Ovary (tissue), 9 donors: ENCODE measurements around the gene ARMC2. TPM values are rescaled to one million over a fixed set of nuclear protein-coding genes. Genes with fewer than 3 reads are reported as not detected.

Experiments used
- DNase-seq, 5 donors: peaks; one replicate each; pipeline ENCODE4 v3.0.0-alpha.2; 2019 to 2020
- H3K27ac ChIP-seq, 2 donors: fragments of 200-600 bp; one replicate each; pipeline versions ENCODE4 v1.5.1 to v1.8.0; 2019 to 2022
- H3K27me3 ChIP-seq: fragments of 200-600 bp; one replicate; pipeline ENCODE4 v1.8.0; 2022
- H3K36me3 ChIP-seq: fragments of 200-600 bp; sonication (generic); one replicate; pipeline ENCODE4 v1.5.1; 2019
- H3K4me1 ChIP-seq: one replicate; pipeline ENCODE4 v1.8.1; 2013; ENCODE audit warnings: mild to moderate bottlenecking, moderate library complexity; ENCODE audit not compliant: insufficient read depth
- H3K4me3 ChIP-seq: fragments of 200-600 bp; sonication (generic); one replicate; pipeline ENCODE4 v1.5.1; 2017
- H3K9me3 ChIP-seq, 2 donors: fragments of 200-600 bp in 1 of 2; sonication (generic) in 1 of 2; one replicate each; pipeline versions ENCODE4 v1.5.1 to v1.8.1; 2013 to 2019; ENCODE audit warnings: mild to moderate bottlenecking in 1 of 2, moderate library complexity in 1 of 2
- EP300 ChIP-seq: sonication (generic); formaldehyde crosslinking; IDR thresholded peaks from one replicate; pipeline ENCODE4 v1.6.1; 2017; ENCODE audit warnings: antibody characterized with exemption
- POLR2A ChIP-seq: fragments of 450-650 bp; IDR thresholded peaks from one replicate; pipeline ENCODE4 v1.6.1; 2017; ENCODE audit warnings: antibody characterized with exemption, mild to moderate bottlenecking, moderate library complexity
- WGBS, 3 donors: extraction: QIAGEN DNeasy Blood & Tissue Kit in 1 of 3; methylation state at CpG; one replicate each; pipeline versions ENCODE4 v1.1.5 to v1.1.7; 2013 to 2017; 5-methylcytosine and 5-hydroxymethylcytosine counted together
- intact Hi-C, 4 donors: fragments of 100-400 bp; cut with DNase I; formaldehyde crosslinking; loops; one replicate each; pipeline versions ENCODE4 v1.11.0 to v1.15.1; 2022 to 2023
- polyA plus RNA-seq, 2 donors: library from polyadenylated mRNA; stranded (reverse); fragments of 200-250 nt in 1 of 2; fragments of 350-450 nt in 1 of 2; fragmentation: Illumina TruSeq in 1 of 2; extraction: RNeasy Lipid Tissue Mini Kit (QIAGEN cat#74804) in 1 of 2; gene quantifications; one replicate each; pipeline ENCODE4 v1.2.3, GENCODE V29; 2013 to 2014
- total RNA-seq, 7 donors: library from RNA; depleted of rRNA in 2 of 7; stranded (reverse); fragments of >200 nt in 2 of 7; fragmentation: NEBNext Ultra II Directional in 3 of 7; extraction: Animal tissue kit (Norgen Biotek cat#: 25700) in 3 of 7; gene quantifications; one replicate each; pipeline versions ENCODE4 v1.1.0 to v1.2.4, GENCODE V29; 2016 to 2023
- TF ChIP-seq, protein P1 (sequence below), 3 donors: fragments of 450-650 bp in 2 of 3; fragments of 200-600 bp in 1 of 3; IDR thresholded peaks; one replicate each; pipeline versions ENCODE4 v1.5.1 to v1.8.0; 2016 to 2022; ENCODE audit warnings: antibody characterized with exemption in 3 of 3, mild to moderate bottlenecking in 1 of 3
- donor health status: DM: no; HTN: no; CAD: no; lungs with moderate emphysema.
- donor health status: DM: no; HTN: no; CAD: no.
- donor health status: Bipolar disorder and iron deficiency.
- donor health status: DM: yes; HTN: yes; CAD: no.
- donor health status: DM: no; HTN: no; CAD: no.
- donor health status: DM: yes; HTN: yes; CAD: no.

ARMC2 gene
- total and polyA plus RNA-seq, 9 donors, result 3.2 to 14.7 (median 9.2) TPM

DNA sequence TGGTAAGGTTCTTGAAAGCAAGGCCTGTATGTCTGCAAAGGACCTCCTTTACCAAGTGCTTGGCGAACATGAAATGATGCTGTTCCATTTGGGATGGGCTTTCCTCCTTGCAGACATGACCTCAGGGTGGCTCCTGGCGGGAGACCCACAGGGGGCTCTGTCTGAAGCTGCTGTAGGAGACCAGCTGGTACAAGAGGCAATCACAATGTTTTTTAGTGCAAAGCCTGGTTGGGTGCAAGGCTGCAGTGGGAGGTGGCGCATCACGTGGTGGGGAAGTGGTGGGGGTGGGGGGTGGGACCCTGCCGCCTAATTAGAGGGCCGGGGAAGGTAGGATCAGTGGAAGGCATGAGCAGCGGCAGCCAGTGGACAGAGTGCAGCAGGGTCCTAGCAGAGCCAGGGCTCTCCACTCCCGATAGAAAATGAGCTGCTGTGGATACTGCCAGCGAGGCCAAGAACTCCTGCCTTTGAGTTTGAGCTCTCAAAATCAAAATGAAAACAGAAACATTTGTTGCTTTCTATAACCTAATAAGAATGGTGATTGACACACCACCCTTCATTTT lies 9.1 kb upstream of the ARMC2 start:
- no peak for TF ChIP-seq POLR2A
- intact Hi-C loops, result loop anchor here in 2 of 4 donors (5.0 to 10.0 kb wide), 3 partner anchors 282 to 297 kb away; no protein-coding TSS in a partner anchor
- no peaks in the 10 kb centered on the region for H3K27me3 ChIP-seq
- no peak overlapping the region for H3K4me3 ChIP-seq
- no peaks in the 10 kb centered on the region for H3K36me3 ChIP-seq
- H3K9me3 ChIP-seq, result no peaks in the 10 kb centered on the region
- H3K27ac ChIP-seq, result no peak overlapping the region
- WGBS, 3 donors, result 56 to 71% (median 57%) methylated on average over 9 of the region's 9 CpGs
- no peak for DNase-seq
- no peaks in the 10 kb centered on the region for H3K4me1 ChIP-seq

DNA sequence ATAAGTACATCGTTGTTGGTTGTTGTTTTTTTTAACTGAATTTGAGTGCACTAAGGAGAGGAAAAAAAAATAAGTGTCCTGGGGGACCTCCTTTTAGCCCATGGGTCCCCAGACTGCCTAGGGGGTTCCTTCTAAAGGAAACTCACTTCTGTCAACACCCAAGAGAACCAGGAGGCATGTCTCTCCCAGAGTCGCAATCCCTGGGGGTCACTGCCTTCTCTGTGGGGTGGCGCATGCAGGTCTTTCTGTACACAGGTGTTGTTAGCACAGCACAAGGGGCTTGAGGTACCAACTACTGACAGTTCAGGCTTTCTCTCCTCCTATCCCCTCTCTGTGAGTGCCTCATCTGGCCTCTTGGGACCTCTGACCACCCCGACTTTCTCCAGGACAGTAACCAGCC lies 7.3 kb upstream of the ARMC2 start:
- TF ChIP-seq EP300, result no peak
- no peak for DNase-seq
- Histone ChIP-seq H3K27ac (no peak overlapping the region), H3K27me3 (no peaks in the 10 kb centered on the region), H3K9me3 (no peaks in the 10 kb centered on the region), H3K4me1 (no peaks in the 10 kb centered on the region), H3K36me3 (no peaks in the 10 kb centered on the region), H3K4me3 (no peak overlapping the region)
- 81 to 90% (median 84%) methylated on average over 4 of the region's 4 CpGs for WGBS, 3 donors
- intact Hi-C loops, result no loop called here

DNA sequence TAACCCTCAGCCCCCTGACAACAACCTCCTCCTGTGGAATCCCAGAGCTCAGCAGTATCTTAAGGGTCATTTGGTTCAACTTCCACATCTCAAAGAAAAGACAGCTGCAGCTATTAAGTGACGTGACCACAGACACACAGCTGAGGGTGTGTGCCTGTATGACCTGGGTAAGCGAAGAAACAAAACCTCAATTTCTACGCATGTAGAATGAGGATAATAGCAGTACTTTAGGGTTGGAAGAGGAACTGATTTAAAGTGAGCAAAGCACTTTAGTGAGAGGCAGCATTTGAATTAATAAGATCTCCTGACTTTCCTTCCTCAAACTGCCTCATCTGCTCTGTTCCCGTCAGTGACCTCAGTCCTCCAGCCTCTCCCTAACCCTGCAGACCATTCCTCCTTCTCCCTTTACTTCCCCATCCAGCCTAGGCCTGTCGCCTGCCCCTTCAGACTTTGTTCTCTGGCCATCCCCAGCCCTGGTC lies 6.8 kb upstream of the ARMC2 start:
- intact Hi-C loops, result no loop called here
- Histone ChIP-seq H3K4me1 (no peaks in the 10 kb centered on the region), H3K4me3 (no peak overlapping the region), H3K27ac (no peak overlapping the region), H3K27me3 (no peaks in the 10 kb centered on the region), H3K36me3 (no peaks in the 10 kb centered on the region), H3K9me3 (no peaks in the 10 kb centered on the region)
- WGBS, 3 donors, result 90 to 96% (median 91%) methylated on average over 5 of the region's 5 CpGs
- no peak for DNase-seq
- TF ChIP-seq, protein P1, sequence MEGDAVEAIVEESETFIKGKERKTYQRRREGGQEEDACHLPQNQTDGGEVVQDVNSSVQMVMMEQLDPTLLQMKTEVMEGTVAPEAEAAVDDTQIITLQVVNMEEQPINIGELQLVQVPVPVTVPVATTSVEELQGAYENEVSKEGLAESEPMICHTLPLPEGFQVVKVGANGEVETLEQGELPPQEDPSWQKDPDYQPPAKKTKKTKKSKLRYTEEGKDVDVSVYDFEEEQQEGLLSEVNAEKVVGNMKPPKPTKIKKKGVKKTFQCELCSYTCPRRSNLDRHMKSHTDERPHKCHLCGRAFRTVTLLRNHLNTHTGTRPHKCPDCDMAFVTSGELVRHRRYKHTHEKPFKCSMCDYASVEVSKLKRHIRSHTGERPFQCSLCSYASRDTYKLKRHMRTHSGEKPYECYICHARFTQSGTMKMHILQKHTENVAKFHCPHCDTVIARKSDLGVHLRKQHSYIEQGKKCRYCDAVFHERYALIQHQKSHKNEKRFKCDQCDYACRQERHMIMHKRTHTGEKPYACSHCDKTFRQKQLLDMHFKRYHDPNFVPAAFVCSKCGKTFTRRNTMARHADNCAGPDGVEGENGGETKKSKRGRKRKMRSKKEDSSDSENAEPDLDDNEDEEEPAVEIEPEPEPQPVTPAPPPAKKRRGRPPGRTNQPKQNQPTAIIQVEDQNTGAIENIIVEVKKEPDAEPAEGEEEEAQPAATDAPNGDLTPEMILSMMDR (IDR thresholded peaks at IDR 0.05), result no peak

DNA sequence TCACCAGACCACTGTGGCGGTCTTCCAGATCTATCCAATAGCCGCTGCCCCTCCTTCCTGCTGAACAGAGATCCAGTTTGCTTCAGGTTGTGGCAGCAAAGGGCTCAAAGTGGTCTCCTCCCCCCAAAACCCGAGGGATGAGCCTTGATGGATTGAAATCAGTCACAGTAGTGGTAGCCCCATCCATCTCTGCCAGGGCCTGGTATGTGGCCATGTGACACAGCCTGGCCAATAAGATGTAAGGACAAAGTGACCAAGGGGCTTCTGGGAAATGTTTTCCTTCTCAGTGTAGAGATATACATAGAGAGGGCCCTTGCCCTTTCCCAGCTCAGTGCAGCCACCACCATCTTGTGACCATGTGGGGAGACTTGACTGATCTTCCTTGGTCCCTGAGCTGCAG lies 4.1 kb upstream of the ARMC2 start:
- H3K27ac ChIP-seq, result no peak overlapping the region
- intact Hi-C loops, result no loop called here

DNA sequence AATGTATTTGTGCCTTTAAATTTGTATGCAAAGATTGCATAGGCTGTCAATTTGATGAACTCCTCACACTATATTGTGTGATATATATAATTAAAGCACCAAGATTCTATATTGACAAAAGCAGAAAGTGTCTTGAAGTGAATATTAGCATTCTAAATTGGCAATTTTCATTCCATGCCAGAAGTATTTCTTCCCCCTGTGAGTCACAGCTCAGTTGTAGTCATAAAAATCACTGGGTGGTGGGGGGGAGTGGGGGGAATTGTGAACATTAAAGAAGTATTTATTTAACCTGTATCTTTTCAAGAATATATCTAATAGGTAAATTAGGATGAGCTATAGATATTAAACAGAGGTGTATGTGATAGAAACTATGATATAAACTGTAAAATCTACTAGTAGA lies 3.1 kb upstream of the ARMC2 start:
- intact Hi-C loops, result no loop called here

More for the DNA sequence above, 4.1 kb upstream of the ARMC2 start:
- Histone ChIP-seq H3K9me3 (no peaks in the 10 kb centered on the region), H3K27me3 (no peaks in the 10 kb centered on the region), H3K4me1 (peaks cover 2% of the 10 kb centered on the region), H3K4me3 (no peak overlapping the region), H3K36me3 (no peaks in the 10 kb centered on the region)
- TF ChIP-seq EP300 (no peak), POLR2A (no peak)
- TF ChIP-seq, protein P1 (IDR thresholded peaks at IDR 0.05), result no peak
- WGBS, 3 donors, result 85% methylated on average over 3 of the region's 3 CpGs
- no peak for DNase-seq

More for the DNA sequence above, 3.1 kb upstream of the ARMC2 start:
- no peak for TF ChIP-seq POLR2A
- TF ChIP-seq, protein P1 (IDR thresholded peaks at IDR 0.05), result no peak
- TF ChIP-seq EP300, result no peak
- H3K4me1 ChIP-seq, result peaks cover 2% of the 10 kb centered on the region
- H3K4me3 ChIP-seq, result no peak overlapping the region
- no peaks in the 10 kb centered on the region for H3K36me3 ChIP-seq
- H3K9me3 ChIP-seq, result no peaks in the 10 kb centered on the region
- H3K27ac ChIP-seq, result no peak overlapping the region
- H3K27me3 ChIP-seq, result no peaks in the 10 kb centered on the region
- DNase-seq, result no peak
